Glutamatergic neuron (in vitro differentiated cells): ENCODE results near the gene SPR. TPM values are rescaled to one million over a fixed set of nuclear protein-coding genes. Genes with fewer than 3 reads are reported as not detected.

Experiments used
- DNase-seq: peaks from one replicate; pipeline ENCODE4 v3.0.0; 2022
- H3K27ac Mint-ChIP-seq: one replicate; pipeline ENCODE4 v1.8.0; 2020; ENCODE audit warnings: mild to moderate bottlenecking, mixed read lengths, inconsistent platforms; ENCODE audit not compliant: unreplicated experiment
- H3K27me3 Mint-ChIP-seq: one replicate; pipeline ENCODE4 v1.8.0; 2020; ENCODE audit warnings: mild to moderate bottlenecking, moderate library complexity, mixed read lengths, inconsistent platforms; ENCODE audit not compliant: unreplicated experiment
- H3K36me3 Mint-ChIP-seq: one replicate; pipeline ENCODE4 v1.8.0; 2020; ENCODE audit warnings: mild to moderate bottlenecking, mixed read lengths, inconsistent platforms; ENCODE audit not compliant: unreplicated experiment
- H3K4me1 Mint-ChIP-seq: one replicate; pipeline ENCODE4 v1.8.0; 2020; ENCODE audit warnings: mild to moderate bottlenecking, low read depth, mixed read lengths, inconsistent platforms; ENCODE audit not compliant: unreplicated experiment
- H3K4me3 Mint-ChIP-seq: one replicate; pipeline ENCODE4 v1.8.0; 2020; ENCODE audit warnings: mild to moderate bottlenecking, mixed read lengths, inconsistent platforms; ENCODE audit not compliant: unreplicated experiment
- H3K9me3 Mint-ChIP-seq: one replicate; pipeline ENCODE4 v1.8.0; 2020; ENCODE audit warnings: mild to moderate bottlenecking, moderate library complexity, mixed read lengths, inconsistent platforms; ENCODE audit not compliant: unreplicated experiment
- total RNA-seq: library from RNA; stranded (reverse); fragmentation: NEBNext Ultra II Directional; extraction: Animal tissue kit (Norgen Biotek cat#: 25700); gene quantifications from one replicate; pipeline ENCODE4 v1.2.1, GENCODE V29; 2021; ENCODE audit not compliant: unreplicated experiment
- TF ChIP-seq, protein P1 (sequence below): fragments of 200-600 bp; sonication (generic); IDR thresholded peaks from one replicate; pipeline ENCODE4 v1.5.0; 2021; ENCODE audit not compliant: partially characterized antibody, unreplicated experiment

SPR gene
- total RNA-seq, 1 donor from 2014 or later, result 1.7 TPM

DNA sequence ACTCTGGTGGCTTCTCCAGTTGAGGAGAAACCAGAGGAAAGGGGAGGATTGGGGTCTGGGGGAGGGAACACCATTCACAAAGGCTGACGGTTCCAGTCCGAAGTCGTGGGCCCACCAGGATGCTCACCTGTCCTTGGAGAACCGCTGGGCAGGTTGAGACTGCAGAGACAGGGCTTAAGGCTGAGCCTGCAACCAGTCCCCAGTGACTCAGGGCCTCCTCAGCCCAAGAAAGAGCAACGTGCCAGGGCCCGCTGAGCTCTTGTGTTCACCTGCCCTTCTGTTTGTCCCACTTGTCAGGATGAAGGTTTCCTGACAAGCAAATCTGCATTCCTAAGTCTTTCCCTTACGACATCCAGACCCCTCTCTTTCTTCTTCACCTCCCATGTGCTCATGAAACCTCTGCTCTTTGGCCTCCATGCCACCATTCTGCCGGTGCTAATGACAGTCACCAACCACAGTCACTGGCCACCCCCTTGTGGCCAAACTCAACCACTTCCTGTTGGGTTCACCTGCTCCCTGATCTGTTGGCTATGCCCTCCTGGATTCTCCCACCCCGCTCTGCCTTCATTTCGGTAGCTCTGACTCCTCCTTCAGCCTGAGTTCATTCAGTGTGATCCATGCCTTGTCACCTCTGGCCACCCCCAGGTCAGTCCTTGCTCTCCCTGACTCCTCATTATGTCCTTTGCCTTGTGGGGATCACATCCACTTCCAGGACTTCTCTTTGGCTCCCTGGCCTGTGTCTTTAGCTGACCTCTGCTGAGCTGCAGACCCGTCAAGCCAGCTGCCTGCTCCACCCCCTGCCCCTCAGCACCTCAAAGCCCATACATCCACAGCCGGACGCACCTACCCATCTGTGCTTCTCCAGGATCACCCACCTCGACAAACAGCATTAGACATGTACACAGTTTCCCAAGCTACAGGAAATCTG is 47.7 kb downstream of the SPR start:
- Mint-ChIP-seq H3K4me3 (no peak overlapping the region), H3K27ac (no peak overlapping the region), H3K27me3 (peaks cover 5% of the 10 kb centered on the region), H3K36me3 (peaks cover 8% of the 10 kb centered on the region), H3K4me1 (peaks cover 5% of the 10 kb centered on the region), H3K9me3 (peaks cover 5% of the 10 kb centered on the region)
- TF ChIP-seq, protein P1, sequence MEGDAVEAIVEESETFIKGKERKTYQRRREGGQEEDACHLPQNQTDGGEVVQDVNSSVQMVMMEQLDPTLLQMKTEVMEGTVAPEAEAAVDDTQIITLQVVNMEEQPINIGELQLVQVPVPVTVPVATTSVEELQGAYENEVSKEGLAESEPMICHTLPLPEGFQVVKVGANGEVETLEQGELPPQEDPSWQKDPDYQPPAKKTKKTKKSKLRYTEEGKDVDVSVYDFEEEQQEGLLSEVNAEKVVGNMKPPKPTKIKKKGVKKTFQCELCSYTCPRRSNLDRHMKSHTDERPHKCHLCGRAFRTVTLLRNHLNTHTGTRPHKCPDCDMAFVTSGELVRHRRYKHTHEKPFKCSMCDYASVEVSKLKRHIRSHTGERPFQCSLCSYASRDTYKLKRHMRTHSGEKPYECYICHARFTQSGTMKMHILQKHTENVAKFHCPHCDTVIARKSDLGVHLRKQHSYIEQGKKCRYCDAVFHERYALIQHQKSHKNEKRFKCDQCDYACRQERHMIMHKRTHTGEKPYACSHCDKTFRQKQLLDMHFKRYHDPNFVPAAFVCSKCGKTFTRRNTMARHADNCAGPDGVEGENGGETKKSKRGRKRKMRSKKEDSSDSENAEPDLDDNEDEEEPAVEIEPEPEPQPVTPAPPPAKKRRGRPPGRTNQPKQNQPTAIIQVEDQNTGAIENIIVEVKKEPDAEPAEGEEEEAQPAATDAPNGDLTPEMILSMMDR, result peak; percentile 21
- DNase-seq, result no peak

DNA sequence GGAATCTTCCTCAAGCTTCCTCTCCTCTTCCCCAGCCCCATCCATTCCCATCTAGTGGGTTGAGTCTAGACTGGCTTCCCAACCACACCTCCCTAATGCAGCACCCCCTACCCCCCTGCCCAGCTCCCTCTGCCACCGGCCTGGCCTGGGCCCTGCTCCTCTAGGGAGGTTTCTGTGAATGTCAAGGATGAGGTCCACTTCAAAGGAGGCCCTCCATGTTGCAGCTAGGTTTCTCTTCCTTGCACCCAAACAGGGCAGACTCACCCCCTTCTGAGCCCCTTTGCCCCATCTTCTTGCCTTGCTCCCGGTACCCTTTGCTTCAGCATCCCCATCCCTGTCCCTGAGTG is 48.4 kb downstream of the SPR start:
- Mint-ChIP-seq H3K9me3 (peaks cover 5% of the 10 kb centered on the region), H3K4me1 (peaks cover 9% of the 10 kb centered on the region), H3K36me3 (peaks cover 8% of the 10 kb centered on the region), H3K27me3 (peaks cover 5% of the 10 kb centered on the region), H3K4me3 (no peak overlapping the region), H3K27ac (no peak overlapping the region)
- TF ChIP-seq, protein P1, result no peak
- no peak for DNase-seq

DNA sequence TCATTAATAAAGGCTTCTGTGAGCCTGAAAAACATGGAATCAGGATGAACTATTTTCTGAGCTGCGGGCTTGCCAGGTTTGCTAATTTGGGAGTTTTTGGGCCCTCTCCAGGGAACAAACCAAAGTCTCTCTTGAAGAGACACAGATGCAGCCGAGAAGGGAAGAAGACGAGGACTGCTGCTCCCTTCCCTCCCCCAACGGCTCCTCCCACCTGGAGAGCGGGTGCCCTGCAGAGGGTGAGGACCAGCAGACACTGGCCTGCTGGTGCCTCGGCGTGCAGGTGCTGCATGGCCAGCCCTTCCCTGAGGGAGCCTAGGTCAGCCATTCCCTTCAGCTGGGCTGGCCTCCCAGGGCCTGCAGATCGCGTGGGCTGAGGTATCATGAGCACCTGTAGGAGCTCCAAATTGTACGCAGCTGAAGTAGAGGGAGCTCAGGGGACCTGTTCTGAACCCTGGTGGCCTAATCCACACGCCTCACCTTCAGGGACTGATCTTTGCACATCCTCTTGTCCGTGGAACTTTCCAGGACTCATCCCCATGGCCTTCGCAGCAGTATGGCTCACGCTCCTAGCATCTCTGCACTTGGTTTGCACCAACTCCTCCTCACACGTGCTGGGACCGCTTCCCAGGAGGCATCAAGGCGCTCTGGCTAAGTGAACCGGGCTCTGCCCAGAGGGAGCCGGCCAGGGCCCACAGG is 49.6 kb downstream of the SPR start:
- Mint-ChIP-seq H3K4me3 (no peak overlapping the region), H3K4me1 (peaks cover 11% of the 10 kb centered on the region), H3K36me3 (peaks cover 8% of the 10 kb centered on the region), H3K9me3 (peaks cover 5% of the 10 kb centered on the region), H3K27ac (no peak overlapping the region), H3K27me3 (peaks cover 9% of the 10 kb centered on the region)
- no peak for DNase-seq
- TF ChIP-seq, protein P1, result no peak

DNA sequence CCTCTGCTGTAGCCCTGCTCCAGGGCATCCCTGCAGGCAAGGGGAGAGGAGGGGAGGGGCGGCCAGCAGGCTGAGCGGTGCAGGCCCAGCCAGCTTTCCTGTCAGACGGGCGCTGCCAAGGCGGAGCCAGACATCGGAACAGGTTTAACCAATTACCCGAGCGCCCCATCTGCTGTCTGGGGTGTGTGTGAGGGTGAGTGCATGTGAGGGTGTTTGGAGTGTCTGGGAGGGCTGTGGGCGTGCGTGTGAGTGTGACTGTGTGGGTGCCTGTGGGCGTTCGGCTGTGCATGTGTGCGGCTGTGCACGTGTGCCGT is 50.1 kb downstream of the SPR start:
- peaks cover 9% of the 10 kb centered on the region for H3K27me3 Mint-ChIP-seq

More for the DNA sequence above, 50.1 kb downstream of the SPR start:
- TF ChIP-seq, protein P1, result no peak
- no peak for DNase-seq
- Mint-ChIP-seq H3K4me1 (peaks cover 11% of the 10 kb centered on the region), H3K36me3 (peaks cover 8% of the 10 kb centered on the region), H3K9me3 (peaks cover 5% of the 10 kb centered on the region), H3K4me3 (no peak overlapping the region), H3K27ac (no peak overlapping the region)
